ENCODE data around the gene VPREB3. TPM values are rescaled to one million over a fixed set of nuclear protein-coding genes. Genes with fewer than 3 reads are reported as not detected.
A peak's percentile ranks its signal among the peaks of the same experiment; 100 is the strongest.

VPREB3 gene
- total and polyA plus RNA-seq, 10 of the 15 experiments (the other 5 are each of a cell fraction or from before 2014, with no cell fraction given), result 0.75 to 79.5 (median 23.8) TPM

DNA sequence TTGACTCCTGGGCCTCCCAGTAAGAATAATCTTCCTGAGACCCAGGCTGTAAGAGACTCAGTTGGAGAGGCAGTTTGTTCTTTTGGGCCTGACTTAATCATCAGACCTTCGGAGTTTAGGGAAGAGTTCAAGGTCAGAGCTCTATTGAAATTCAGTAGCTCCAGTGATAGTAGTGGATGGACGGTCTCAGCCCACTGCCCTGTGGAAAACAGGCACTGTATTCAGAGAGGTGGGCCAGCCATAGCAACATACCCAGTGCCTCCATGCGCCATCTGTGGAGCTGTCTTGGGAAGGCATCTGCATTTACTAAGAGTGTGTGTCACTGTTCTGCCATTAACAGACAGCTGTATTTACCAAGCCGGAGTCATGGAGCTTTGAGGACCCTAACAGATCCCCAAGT is 35.4 kb upstream of the VPREB3 start:
- no peak for FAIRE-seq
- no peak for DNase-seq (ENCODE audit: low read depth, low spot score)
- Histone ChIP-seq H3K79me2 (ENCODE audit: control insufficient read depth, insufficient read depth, low read length) (peaks cover 50% of the 10 kb centered on the region), H3K27me3 (replicated peaks in 1 of 2; ENCODE audit: control insufficient read depth in 2 of 2, insufficient read depth in 2 of 2, low read length in 1 of 2) (no peaks in the 10 kb centered on the region), H3K9me3 (replicated peaks; ENCODE audit: control insufficient read depth, insufficient read depth, low read length) (no peaks in the 10 kb centered on the region), H3K4me1 (ENCODE audit: control insufficient read depth, insufficient read depth, low read length) (peaks cover 11% of the 10 kb centered on the region), H2AFZ (ENCODE audit: control insufficient read depth, low read depth, low read length) (no peak overlapping the region), H3K9ac (ENCODE audit: control insufficient read depth, insufficient read depth, low read length) (peak overlapping the region; percentile 13; the same call in 1 of the 2 replicates), H3K4me3 (peak overlapping the region; percentile 39; the same call in 1 of the 2 replicates), H3K27ac (ENCODE audit: control insufficient read depth, insufficient read depth) (0 out of 2 replicates have a peak overlapping the region, but pooled peaks have one; percentile 23), H4K20me1 (ENCODE audit: control insufficient read depth, insufficient read depth) (0 out of 2 replicates have a peak, but pooled peaks cover 4% of the 10 kb centered on the region), H3K36me3 (ENCODE audit: control insufficient read depth in 2 of 2, insufficient read depth in 2 of 2, low read length in 1 of 2) (peaks cover 14 to 16% of the 10 kb centered on the region in 2 experiments; a peak in 3 of 4 replicates), H3K4me2 (ENCODE audit: control insufficient read depth, insufficient read depth) (peak overlapping the region; percentile 56)
- in situ Hi-C loops (cut with MboI) (no loop called here), intact Hi-C loops (cut with micrococcal nuclease; ENCODE audit: unreplicated experiment) (no loop called here)
- ATAC-seq, result peak; percentile 46
- ChIA-PET POLR2A (interaction anchor here (1.0 to 2.2 kb wide), 4 partner anchors 9 to 54 kb away, joined by 4 to 14 read pairs (median 8); no protein-coding TSS in a partner anchor), RAD21 (ENCODE audit: unreplicated experiment) (interaction anchor here (0.9 to 1.5 kb wide), 6 partner anchors 11 to 68 kb away, joined by 3 to 4 read pairs (median 3); partner anchors contain the start of genes SLC2A11 and VPREB3), SMC1A (ENCODE audit: uncharacterized antibody, unreplicated experiment) (interaction anchor here (0.7 to 2.5 kb wide), 9 partner anchors 8 to 73 kb away, joined by 3 to 13 read pairs (median 5); no protein-coding TSS in a partner anchor), CTCF (interaction anchor here (0.7 to 2.8 kb wide), 10 partner anchors 9 to 68 kb away, joined by 3 to 11 read pairs (median 5); partner anchors contain the start of genes CHCHD10 and SLC2A11)
- TF ChIP-seq ZNF622 (IDR thresholded peaks at IDR 0.05), result no peak
- TF ChIP-seq, protein P1, sequence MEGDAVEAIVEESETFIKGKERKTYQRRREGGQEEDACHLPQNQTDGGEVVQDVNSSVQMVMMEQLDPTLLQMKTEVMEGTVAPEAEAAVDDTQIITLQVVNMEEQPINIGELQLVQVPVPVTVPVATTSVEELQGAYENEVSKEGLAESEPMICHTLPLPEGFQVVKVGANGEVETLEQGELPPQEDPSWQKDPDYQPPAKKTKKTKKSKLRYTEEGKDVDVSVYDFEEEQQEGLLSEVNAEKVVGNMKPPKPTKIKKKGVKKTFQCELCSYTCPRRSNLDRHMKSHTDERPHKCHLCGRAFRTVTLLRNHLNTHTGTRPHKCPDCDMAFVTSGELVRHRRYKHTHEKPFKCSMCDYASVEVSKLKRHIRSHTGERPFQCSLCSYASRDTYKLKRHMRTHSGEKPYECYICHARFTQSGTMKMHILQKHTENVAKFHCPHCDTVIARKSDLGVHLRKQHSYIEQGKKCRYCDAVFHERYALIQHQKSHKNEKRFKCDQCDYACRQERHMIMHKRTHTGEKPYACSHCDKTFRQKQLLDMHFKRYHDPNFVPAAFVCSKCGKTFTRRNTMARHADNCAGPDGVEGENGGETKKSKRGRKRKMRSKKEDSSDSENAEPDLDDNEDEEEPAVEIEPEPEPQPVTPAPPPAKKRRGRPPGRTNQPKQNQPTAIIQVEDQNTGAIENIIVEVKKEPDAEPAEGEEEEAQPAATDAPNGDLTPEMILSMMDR (IDR thresholded peaks at IDR 0.05 in 2 of 3, conservative IDR thresholded peaks at IDR 0.05 in 1 of 3; ENCODE audit: control insufficient read depth in 2 of 3, extremely low read depth in 1 of 3, insufficient read depth in 1 of 3, low read depth in 3 of 3, low read length in 3 of 3), result peak in 1 of 3 experiments; percentile 14; a peak in 1 of 6 replicates
- 98% methylated on average over 4 of the region's 4 CpGs for WGBS (ENCODE audit: insufficient coverage, insufficient replicate concordance, low lambda C conversion rate, missing lambda C conversion rate)
- no TSS peak for BruUV-seq (replicated peaks)

Data from GM12878 (cell line).